Measurements from ENCODE around the gene RHBDD3.

DNA sequence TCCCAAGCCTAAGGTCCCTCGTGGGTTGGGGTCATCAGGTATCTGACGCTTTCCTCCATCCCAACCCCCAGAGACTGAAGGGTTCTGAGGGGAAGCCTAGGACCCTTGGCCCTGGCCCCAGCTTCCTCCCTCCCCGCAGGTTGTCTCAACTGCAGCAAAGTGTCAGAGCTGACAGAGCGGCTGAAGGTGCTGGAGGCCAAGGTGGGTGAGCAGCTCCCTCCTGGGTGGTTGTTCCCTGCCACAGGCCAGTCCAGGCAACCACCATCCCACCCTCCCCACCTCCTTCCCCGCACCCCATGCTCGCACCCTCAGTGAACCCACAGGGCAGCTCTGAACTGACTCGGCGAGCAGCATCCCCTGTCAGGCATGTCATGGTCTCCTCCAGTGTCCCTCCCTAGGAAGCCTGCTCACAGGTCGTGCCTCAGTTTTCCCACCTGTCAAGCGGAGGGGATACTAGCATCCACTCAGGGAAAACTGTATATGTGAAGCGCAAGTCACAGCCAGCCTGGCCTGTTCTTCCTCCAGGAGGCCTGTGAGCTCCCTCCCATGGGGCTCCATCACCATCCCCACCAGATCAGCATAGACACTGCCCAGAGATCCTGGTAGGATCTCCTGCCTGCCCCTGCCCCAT is 41.3 kb downstream of the RHBDD3 start:
- TF ChIP-seq, protein P1, sequence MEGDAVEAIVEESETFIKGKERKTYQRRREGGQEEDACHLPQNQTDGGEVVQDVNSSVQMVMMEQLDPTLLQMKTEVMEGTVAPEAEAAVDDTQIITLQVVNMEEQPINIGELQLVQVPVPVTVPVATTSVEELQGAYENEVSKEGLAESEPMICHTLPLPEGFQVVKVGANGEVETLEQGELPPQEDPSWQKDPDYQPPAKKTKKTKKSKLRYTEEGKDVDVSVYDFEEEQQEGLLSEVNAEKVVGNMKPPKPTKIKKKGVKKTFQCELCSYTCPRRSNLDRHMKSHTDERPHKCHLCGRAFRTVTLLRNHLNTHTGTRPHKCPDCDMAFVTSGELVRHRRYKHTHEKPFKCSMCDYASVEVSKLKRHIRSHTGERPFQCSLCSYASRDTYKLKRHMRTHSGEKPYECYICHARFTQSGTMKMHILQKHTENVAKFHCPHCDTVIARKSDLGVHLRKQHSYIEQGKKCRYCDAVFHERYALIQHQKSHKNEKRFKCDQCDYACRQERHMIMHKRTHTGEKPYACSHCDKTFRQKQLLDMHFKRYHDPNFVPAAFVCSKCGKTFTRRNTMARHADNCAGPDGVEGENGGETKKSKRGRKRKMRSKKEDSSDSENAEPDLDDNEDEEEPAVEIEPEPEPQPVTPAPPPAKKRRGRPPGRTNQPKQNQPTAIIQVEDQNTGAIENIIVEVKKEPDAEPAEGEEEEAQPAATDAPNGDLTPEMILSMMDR (IDR thresholded peaks at IDR 0.05): no peak
- TF ChIP-seq, protein P2, sequence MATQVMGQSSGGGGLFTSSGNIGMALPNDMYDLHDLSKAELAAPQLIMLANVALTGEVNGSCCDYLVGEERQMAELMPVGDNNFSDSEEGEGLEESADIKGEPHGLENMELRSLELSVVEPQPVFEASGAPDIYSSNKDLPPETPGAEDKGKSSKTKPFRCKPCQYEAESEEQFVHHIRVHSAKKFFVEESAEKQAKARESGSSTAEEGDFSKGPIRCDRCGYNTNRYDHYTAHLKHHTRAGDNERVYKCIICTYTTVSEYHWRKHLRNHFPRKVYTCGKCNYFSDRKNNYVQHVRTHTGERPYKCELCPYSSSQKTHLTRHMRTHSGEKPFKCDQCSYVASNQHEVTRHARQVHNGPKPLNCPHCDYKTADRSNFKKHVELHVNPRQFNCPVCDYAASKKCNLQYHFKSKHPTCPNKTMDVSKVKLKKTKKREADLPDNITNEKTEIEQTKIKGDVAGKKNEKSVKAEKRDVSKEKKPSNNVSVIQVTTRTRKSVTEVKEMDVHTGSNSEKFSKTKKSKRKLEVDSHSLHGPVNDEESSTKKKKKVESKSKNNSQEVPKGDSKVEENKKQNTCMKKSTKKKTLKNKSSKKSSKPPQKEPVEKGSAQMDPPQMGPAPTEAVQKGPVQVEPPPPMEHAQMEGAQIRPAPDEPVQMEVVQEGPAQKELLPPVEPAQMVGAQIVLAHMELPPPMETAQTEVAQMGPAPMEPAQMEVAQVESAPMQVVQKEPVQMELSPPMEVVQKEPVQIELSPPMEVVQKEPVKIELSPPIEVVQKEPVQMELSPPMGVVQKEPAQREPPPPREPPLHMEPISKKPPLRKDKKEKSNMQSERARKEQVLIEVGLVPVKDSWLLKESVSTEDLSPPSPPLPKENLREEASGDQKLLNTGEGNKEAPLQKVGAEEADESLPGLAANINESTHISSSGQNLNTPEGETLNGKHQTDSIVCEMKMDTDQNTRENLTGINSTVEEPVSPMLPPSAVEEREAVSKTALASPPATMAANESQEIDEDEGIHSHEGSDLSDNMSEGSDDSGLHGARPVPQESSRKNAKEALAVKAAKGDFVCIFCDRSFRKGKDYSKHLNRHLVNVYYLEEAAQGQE (IDR thresholded peaks at IDR 0.05; ENCODE audit: insufficient read depth in 1 of 2, low read depth in 2 of 2, low read length in 1 of 2): no peak

Measured in Panc1 (cell line).